Keratinocyte (primary cell): ENCODE measurements around the gene AGBL3.

Experiments used
- EZH2 ChIP-seq: IDR thresholded peaks from one replicate; pipeline ENCODE4 v1.6.1; 2012; ENCODE audit warnings: inconsistent platforms, mild to moderate bottlenecking, low read length, moderate library complexity
- TF ChIP-seq, protein P1 (sequence below), 3 experiments: IDR thresholded peaks in 1 of 3; conservative IDR thresholded peaks in 1 of 3; optimal IDR thresholded peaks in 1 of 3; 2 replicates in 2 of 3; 3 replicates in 1 of 3; pipeline versions ENCODE3 to v1.5.1; 2011; ENCODE audit warnings: low read length in 3 of 3, mild to moderate bottlenecking in 3 of 3, moderate library complexity in 2 of 3, control low read depth in 1 of 3, inconsistent platforms in 1 of 3; ENCODE audit not compliant: insufficient read depth in 2 of 3; ENCODE audit errors: extremely low read depth in 1 of 3

GRCh38 chr7:135178364-135178763, 192.1 kb downstream of the AGBL3 start:
- TF ChIP-seq, protein P1, sequence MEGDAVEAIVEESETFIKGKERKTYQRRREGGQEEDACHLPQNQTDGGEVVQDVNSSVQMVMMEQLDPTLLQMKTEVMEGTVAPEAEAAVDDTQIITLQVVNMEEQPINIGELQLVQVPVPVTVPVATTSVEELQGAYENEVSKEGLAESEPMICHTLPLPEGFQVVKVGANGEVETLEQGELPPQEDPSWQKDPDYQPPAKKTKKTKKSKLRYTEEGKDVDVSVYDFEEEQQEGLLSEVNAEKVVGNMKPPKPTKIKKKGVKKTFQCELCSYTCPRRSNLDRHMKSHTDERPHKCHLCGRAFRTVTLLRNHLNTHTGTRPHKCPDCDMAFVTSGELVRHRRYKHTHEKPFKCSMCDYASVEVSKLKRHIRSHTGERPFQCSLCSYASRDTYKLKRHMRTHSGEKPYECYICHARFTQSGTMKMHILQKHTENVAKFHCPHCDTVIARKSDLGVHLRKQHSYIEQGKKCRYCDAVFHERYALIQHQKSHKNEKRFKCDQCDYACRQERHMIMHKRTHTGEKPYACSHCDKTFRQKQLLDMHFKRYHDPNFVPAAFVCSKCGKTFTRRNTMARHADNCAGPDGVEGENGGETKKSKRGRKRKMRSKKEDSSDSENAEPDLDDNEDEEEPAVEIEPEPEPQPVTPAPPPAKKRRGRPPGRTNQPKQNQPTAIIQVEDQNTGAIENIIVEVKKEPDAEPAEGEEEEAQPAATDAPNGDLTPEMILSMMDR (optimal IDR thresholded peaks at IDR 0.05 in 1 of 3, IDR thresholded peaks at IDR 0.05 in 1 of 3, conservative IDR thresholded peaks at IDR 0.05 in 1 of 3; ENCODE audit: extremely low read depth in 1 of 3, insufficient read depth in 2 of 3, low read length in 3 of 3) = no peak
- no peak for TF ChIP-seq EZH2
